Skeletal muscle satellite cell (primary cell): Measurements from ENCODE around the gene C12orf56.
A peak's percentile ranks its signal among the peaks of the same experiment; 100 is the strongest.
"Not testable (repeated sequence)": the region's sequence is repeated elsewhere in the genome, so short reads cannot be mapped to it uniquely, and the experiment has no call there.

Experiments
- H3K27me3 ChIP-seq: 2 replicates; pipeline ENCODE4 v1.7.0; 2013; ENCODE audit warnings: low read length; ENCODE audit not compliant: control insufficient read depth, insufficient read depth
- H3K36me3 ChIP-seq: 2 replicates; pipeline ENCODE4 v1.7.0; 2013; ENCODE audit warnings: mild to moderate bottlenecking, control low read depth, low read length; ENCODE audit not compliant: insufficient read depth
- H3K4me1 ChIP-seq: 2 replicates; pipeline ENCODE4 v1.7.0; 2013; ENCODE audit warnings: low read length; ENCODE audit not compliant: control insufficient read depth, insufficient read depth
- H3K4me2 ChIP-seq: 2 replicates; pipeline ENCODE4 v1.7.0; 2013; ENCODE audit warnings: mild to moderate bottlenecking, low read length
- H3K4me3 ChIP-seq: 2 replicates; pipeline ENCODE4 v1.7.0; 2013; ENCODE audit warnings: low read length
- H3K9ac ChIP-seq: 2 replicates; pipeline ENCODE4 v1.7.0; 2013; ENCODE audit warnings: mild to moderate bottlenecking, low read depth, low read length, moderate library complexity
- H3K9me3 ChIP-seq: replicated peaks from 2 replicates; pipeline ENCODE4 v1.7.0; 2013; ENCODE audit warnings: mild to moderate bottlenecking, control low read depth, low read length

Gene C12orf56

GRCh38 chr12:64332938-64333337 is 57.6 kb downstream of the C12orf56 start:
- H3K4me3 ChIP-seq, result no peak overlapping the region
- H3K9ac ChIP-seq, result no peak overlapping the region
- H3K4me2 ChIP-seq, result no peak overlapping the region
- no peaks in the 10 kb centered on the region for H3K36me3 ChIP-seq
- H3K9me3 ChIP-seq, result no peaks in the 10 kb centered on the region
- H3K4me1 ChIP-seq, result no peaks in the 10 kb centered on the region
- H3K27me3 ChIP-seq, result no peaks in the 10 kb centered on the region

- Histone ChIP-seq H3K9ac (no peak overlapping the region), H3K27me3 (no peaks in the 10 kb centered on the region), H3K4me3 (no peak overlapping the region), H3K4me2 (no peak overlapping the region), H3K9me3 (no peaks in the 10 kb centered on the region), H3K36me3 (no peaks in the 10 kb centered on the region), H3K4me1 (no peaks in the 10 kb centered on the region)
Observed at GRCh38 chr12:64332296-64332695, 58.3 kb downstream of the C12orf56 start.

GRCh38 chr12:64329031-64329710 is 61.4 kb downstream of the C12orf56 start:
- H3K9ac ChIP-seq, H3K4me2 ChIP-seq, H3K27me3 ChIP-seq, H3K4me3 ChIP-seq, H3K4me1 ChIP-seq, H3K9me3 ChIP-seq, H3K36me3 ChIP-seq: not testable (repeated sequence)

- H3K4me2 ChIP-seq, result no peak overlapping the region
- no peaks in the 10 kb centered on the region for H3K4me1 ChIP-seq
- H3K36me3 ChIP-seq, result no peaks in the 10 kb centered on the region
- H3K27me3 ChIP-seq, result no peaks in the 10 kb centered on the region
- no peak overlapping the region for H3K9ac ChIP-seq
- H3K4me3 ChIP-seq, result no peak overlapping the region
- no peaks in the 10 kb centered on the region for H3K9me3 ChIP-seq
Observed at GRCh38 chr12:64325055-64325454, 65.5 kb downstream of the C12orf56 start.

GRCh38 chr12:64323476-64324225 is 66.9 kb downstream of the C12orf56 start:
- H3K4me3 ChIP-seq, result no peak overlapping the region
- no peak overlapping the region for H3K4me2 ChIP-seq
- H3K27me3 ChIP-seq, result no peaks in the 10 kb centered on the region
- H3K4me1 ChIP-seq, result peaks cover 3% of the 10 kb centered on the region
- no peak overlapping the region for H3K9ac ChIP-seq
- no peaks in the 10 kb centered on the region for H3K36me3 ChIP-seq
- H3K9me3 ChIP-seq, result no peaks in the 10 kb centered on the region

GRCh38 chr12:64323006-64323405 is 67.6 kb downstream of the C12orf56 start:
- Histone ChIP-seq H3K4me3 (no peak overlapping the region), H3K9ac (no peak overlapping the region), H3K4me1 (peaks cover 6% of the 10 kb centered on the region), H3K4me2 (no peak overlapping the region), H3K9me3 (no peaks in the 10 kb centered on the region), H3K27me3 (no peaks in the 10 kb centered on the region), H3K36me3 (no peaks in the 10 kb centered on the region)

GRCh38 chr12:64320611-64321010 is 69.9 kb downstream of the C12orf56 start:
- no peak overlapping the region for H3K4me3 ChIP-seq
- H3K9ac ChIP-seq, result no peak overlapping the region
- H3K4me1 ChIP-seq, result peaks cover 6% of the 10 kb centered on the region
- no peaks in the 10 kb centered on the region for H3K9me3 ChIP-seq
- H3K27me3 ChIP-seq, result no peaks in the 10 kb centered on the region
- no peak overlapping the region for H3K4me2 ChIP-seq
- H3K36me3 ChIP-seq, result no peaks in the 10 kb centered on the region

- not testable (repeated sequence) for H3K4me2 ChIP-seq, H3K36me3 ChIP-seq, H3K27me3 ChIP-seq, H3K4me3 ChIP-seq, H3K9ac ChIP-seq, H3K4me1 ChIP-seq, H3K9me3 ChIP-seq
Observed at GRCh38 chr12:64319540-64320225, 70.9 kb downstream of the C12orf56 start.

- Histone ChIP-seq H3K4me3 (peak overlapping the region; percentile 43), H3K4me1 (peaks cover 6% of the 10 kb centered on the region), H3K36me3 (no peaks in the 10 kb centered on the region), H3K4me2 (peak overlapping the region; percentile 35), H3K27me3 (no peaks in the 10 kb centered on the region), H3K9ac (no peak overlapping the region), H3K9me3 (no peaks in the 10 kb centered on the region)
Observed at GRCh38 chr12:64318605-64319004, 72.0 kb downstream of the C12orf56 start.

- Histone ChIP-seq H3K4me1 (no peaks in the 10 kb centered on the region), H3K9ac (no peak overlapping the region), H3K4me3 (no peak overlapping the region), H3K4me2 (no peak overlapping the region), H3K9me3 (no peaks in the 10 kb centered on the region), H3K27me3 (no peaks in the 10 kb centered on the region), H3K36me3 (no peaks in the 10 kb centered on the region)
Observed at GRCh38 chr12:64311877-64312276, 78.7 kb downstream of the C12orf56 start.

- Histone ChIP-seq H3K4me1 (no peaks in the 10 kb centered on the region), H3K9me3 (no peaks in the 10 kb centered on the region), H3K4me2 (no peak overlapping the region), H3K27me3 (no peaks in the 10 kb centered on the region), H3K4me3 (no peak overlapping the region), H3K36me3 (no peaks in the 10 kb centered on the region), H3K9ac (no peak overlapping the region)
Observed at GRCh38 chr12:64304571-64304970, 86.0 kb downstream of the C12orf56 start.
